Astrocyte (in vitro differentiated cells and primary cell): ENCODE results near the gene ITGA1. TPM values are rescaled to one million over a fixed set of nuclear protein-coding genes. Genes with fewer than 3 reads are reported as not detected.

Source experiments
- DNase-seq: peaks from one replicate; pipeline ENCODE4 v3.0.0-alpha.2; 2010; ENCODE audit warnings: low read depth
- FAIRE-seq: peaks from 2 replicates; lab custom pipeline; 2011; peaks lifted over from hg19 to GRCh38; lab: Jason Lieb, UNC
- H2AFZ ChIP-seq: 2 replicates; pipeline ENCODE4 v1.6.0; 2012; ENCODE audit warnings: low read depth, low read length, inconsistent platforms
- H3K27ac ChIP-seq: 2 replicates; pipeline ENCODE4 v1.5.1; 2011; ENCODE audit warnings: low read depth, low read length, inconsistent platforms
- H3K27me3 ChIP-seq: 2 replicates; pipeline ENCODE4 v1.6.0; 2011; ENCODE audit warnings: low read length, inconsistent platforms; ENCODE audit not compliant: insufficient read depth
- H3K36me3 ChIP-seq: 2 replicates; pipeline ENCODE4 v1.5.1; 2011; ENCODE audit warnings: low read length, inconsistent platforms; ENCODE audit not compliant: insufficient read depth
- H3K4me1 ChIP-seq: 2 replicates; pipeline ENCODE4 v1.5.1; 2011; ENCODE audit warnings: low read length, inconsistent platforms; ENCODE audit not compliant: insufficient read depth
- H3K4me2 ChIP-seq: 2 replicates; pipeline ENCODE4 v1.6.0; 2012; ENCODE audit warnings: low read length, inconsistent platforms
- H3K4me3 ChIP-seq: 2 replicates; pipeline ENCODE4 v1.5.1; 2011; ENCODE audit warnings: low read depth, mild to moderate bottlenecking, low read length, inconsistent platforms; ENCODE audit not compliant: insufficient read depth
- H3K79me2 ChIP-seq: 2 replicates; pipeline ENCODE4 v1.6.0; 2012; ENCODE audit warnings: mild to moderate bottlenecking, low read length, inconsistent platforms; ENCODE audit not compliant: insufficient read depth
- H3K9ac ChIP-seq: 2 replicates; pipeline ENCODE4 v1.6.0; 2012; ENCODE audit warnings: mild to moderate bottlenecking, low read length, inconsistent platforms
- H3K9me3 ChIP-seq: 2 replicates; pipeline ENCODE4 v1.5.1; 2012; ENCODE audit warnings: low read depth, mild to moderate bottlenecking, low read length, inconsistent platforms; ENCODE audit not compliant: insufficient read depth
- H4K20me1 ChIP-seq: 2 replicates; pipeline ENCODE4 v1.6.0; 2012; ENCODE audit warnings: low read length, inconsistent platforms; ENCODE audit not compliant: insufficient read depth
- H3K27ac Mint-ChIP-seq: one replicate; pipeline ENCODE4 v1.8.0; 2021; ENCODE audit warnings: mild to moderate bottlenecking, mixed read lengths; ENCODE audit not compliant: unreplicated experiment
- H3K27me3 Mint-ChIP-seq: one replicate; pipeline ENCODE4 v1.8.0; 2021; ENCODE audit warnings: low read depth, mixed read lengths; ENCODE audit not compliant: unreplicated experiment
- H3K36me3 Mint-ChIP-seq: one replicate; pipeline ENCODE4 v1.8.0; 2021; ENCODE audit warnings: low read depth, mixed read lengths; ENCODE audit not compliant: unreplicated experiment
- H3K4me1 Mint-ChIP-seq: one replicate; pipeline ENCODE4 v1.8.0; 2021; ENCODE audit warnings: low read depth, mixed read lengths; ENCODE audit not compliant: unreplicated experiment
- H3K4me3 Mint-ChIP-seq: one replicate; pipeline ENCODE4 v1.8.0; 2021; ENCODE audit warnings: mild to moderate bottlenecking, moderate library complexity, mixed read lengths; ENCODE audit not compliant: unreplicated experiment
- H3K9me3 Mint-ChIP-seq: one replicate; pipeline ENCODE4 v1.8.0; 2021; ENCODE audit warnings: mild to moderate bottlenecking, mixed read lengths; ENCODE audit not compliant: unreplicated experiment
- EZH2 ChIP-seq: IDR thresholded peaks from 2 replicates; pipeline ENCODE4 v1.6.1; 2012; ENCODE audit warnings: mild to moderate bottlenecking, low read length, inconsistent platforms; ENCODE audit not compliant: insufficient read depth
- total RNA-seq: library from RNA; stranded (reverse); gene quantifications from 2 replicates; pipeline ENCODE4 v1.2.1, GENCODE V29; 2021
- TF ChIP-seq, protein P1 (sequence below): IDR thresholded peaks from 2 replicates; pipeline ENCODE4 v1.5.1; 2011; ENCODE audit warnings: low read depth, mild to moderate bottlenecking, inconsistent platforms, low read length, moderate library complexity; ENCODE audit not compliant: insufficient read depth

The ITGA1 gene
- total RNA-seq, 1 donor from 2014 or later, result 73.7 TPM

DNA sequence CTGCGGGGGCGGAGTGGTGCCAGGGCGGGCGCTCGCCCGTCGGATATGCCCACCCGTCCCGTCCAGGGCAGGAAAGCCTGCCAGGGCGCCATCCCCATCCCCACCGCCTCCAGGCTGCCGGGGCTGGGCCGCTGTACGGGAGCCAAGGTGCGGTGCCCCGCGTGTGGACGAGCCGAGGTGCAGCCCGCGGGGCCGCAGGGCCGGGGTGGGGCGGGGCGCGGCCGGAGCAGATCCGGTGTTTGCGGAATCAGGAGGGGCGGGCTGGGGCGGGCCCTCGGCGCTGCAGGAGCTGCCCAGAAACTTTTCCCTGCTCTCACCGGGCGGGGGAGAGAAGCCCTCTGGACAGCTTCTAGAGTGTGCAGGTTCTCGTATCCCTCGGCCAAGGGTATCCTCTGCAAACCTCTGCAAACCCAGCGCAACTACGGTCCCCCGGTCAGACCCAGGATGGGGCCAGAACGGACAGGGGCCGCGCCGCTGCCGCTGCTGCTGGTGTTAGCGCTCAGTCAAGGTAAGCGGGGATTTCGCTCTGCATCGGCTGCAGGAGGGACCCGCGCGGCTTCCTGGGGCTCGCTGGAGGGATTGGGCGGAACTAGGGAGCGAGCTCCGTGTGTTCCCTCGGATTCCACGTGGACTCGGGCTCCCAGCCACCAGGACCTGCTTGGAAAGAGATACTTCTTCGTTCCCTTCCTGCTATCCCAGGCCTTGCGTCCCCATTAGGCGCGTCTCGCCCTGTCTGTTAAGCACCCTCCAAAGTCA is 201.5 kb downstream of the ITGA1 start, which contains the start of gene ITGA2:
Gene ITGA2 (plus strand): TSS at position 328 of the 756 bp plus-strand sequence. CDS start 117 bp downstream, at position 445.
- Mint-ChIP-seq H3K9me3 (no peaks in the 10 kb centered on the region), H3K27ac (peak within 1 kb of the TSS; percentile 68), H3K4me1 (peaks cover 24% of the 10 kb centered on the region), H3K4me3 (peak within 1 kb of the TSS; percentile 88), H3K27me3 (no peaks in the 10 kb centered on the region), H3K36me3 (peaks cover 2% of the 10 kb centered on the region)
- H3K4me1 ChIP-seq, result peaks cover 22% of the 10 kb centered on the region
- peak within 1 kb of the TSS; percentile 97 for H3K4me2 ChIP-seq
- H4K20me1 ChIP-seq, result no peaks in the 10 kb centered on the region
- H2AFZ ChIP-seq, result peak within 1 kb of the TSS; percentile 84
- FAIRE-seq (no peak), DNase-seq (no peak)
- TF ChIP-seq, protein P1, sequence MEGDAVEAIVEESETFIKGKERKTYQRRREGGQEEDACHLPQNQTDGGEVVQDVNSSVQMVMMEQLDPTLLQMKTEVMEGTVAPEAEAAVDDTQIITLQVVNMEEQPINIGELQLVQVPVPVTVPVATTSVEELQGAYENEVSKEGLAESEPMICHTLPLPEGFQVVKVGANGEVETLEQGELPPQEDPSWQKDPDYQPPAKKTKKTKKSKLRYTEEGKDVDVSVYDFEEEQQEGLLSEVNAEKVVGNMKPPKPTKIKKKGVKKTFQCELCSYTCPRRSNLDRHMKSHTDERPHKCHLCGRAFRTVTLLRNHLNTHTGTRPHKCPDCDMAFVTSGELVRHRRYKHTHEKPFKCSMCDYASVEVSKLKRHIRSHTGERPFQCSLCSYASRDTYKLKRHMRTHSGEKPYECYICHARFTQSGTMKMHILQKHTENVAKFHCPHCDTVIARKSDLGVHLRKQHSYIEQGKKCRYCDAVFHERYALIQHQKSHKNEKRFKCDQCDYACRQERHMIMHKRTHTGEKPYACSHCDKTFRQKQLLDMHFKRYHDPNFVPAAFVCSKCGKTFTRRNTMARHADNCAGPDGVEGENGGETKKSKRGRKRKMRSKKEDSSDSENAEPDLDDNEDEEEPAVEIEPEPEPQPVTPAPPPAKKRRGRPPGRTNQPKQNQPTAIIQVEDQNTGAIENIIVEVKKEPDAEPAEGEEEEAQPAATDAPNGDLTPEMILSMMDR, result no peak
- TF ChIP-seq EZH2, result no peak
- peak within 1 kb of the TSS; percentile 55 for H3K27ac ChIP-seq
- peak within 1 kb of the TSS; percentile 79 for H3K9ac ChIP-seq
- H3K79me2 ChIP-seq, result peaks cover 49% of the 10 kb centered on the region
- H3K9me3 ChIP-seq, result no peaks in the 10 kb centered on the region
- H3K36me3 ChIP-seq, result peaks cover 9% of the 10 kb centered on the region
- no peaks in the 10 kb centered on the region for H3K27me3 ChIP-seq
- H3K4me3 ChIP-seq, result peak within 1 kb of the TSS; percentile 87

DNA sequence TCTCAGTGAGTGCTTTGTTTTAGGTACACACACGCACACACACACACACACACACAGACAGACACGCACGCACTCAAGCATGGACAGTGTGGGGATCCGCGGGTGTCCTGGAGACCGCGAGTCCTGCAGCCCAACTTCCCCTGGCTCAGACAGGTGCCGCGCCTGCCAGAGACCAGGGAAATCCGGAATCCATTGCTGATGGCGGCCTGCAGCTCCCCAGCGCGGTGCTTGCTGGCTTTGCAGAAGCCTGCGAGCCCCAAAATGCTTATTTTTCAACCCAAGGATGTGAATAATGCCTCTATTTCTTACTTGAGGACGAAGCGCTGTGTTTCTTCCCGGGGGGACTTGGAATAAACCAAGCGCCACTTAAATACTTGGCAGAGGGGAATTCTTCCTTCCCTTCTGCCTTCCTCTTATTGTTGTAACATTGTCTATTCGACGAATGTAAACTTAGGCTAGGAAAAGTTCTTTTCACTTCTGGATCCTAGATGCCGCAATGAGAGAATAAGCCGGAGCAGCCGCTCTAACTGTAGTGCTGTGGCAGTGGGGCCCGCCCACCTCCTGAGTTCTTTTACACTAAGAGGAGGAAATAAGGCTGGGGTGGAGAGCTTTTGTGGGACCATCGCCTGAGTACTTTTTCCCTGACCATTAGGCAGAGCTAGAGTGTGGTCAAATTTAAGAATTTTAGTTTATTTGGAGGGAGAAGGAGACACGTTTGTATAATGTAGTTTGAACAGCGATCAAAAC is 202.2 kb downstream of the ITGA1 start:
- TF ChIP-seq, protein P1, result peak; percentile 23
- TF ChIP-seq EZH2, result no peak
- Mint-ChIP-seq H3K4me1 (peaks cover 21% of the 10 kb centered on the region), H3K27me3 (no peaks in the 10 kb centered on the region), H3K9me3 (no peaks in the 10 kb centered on the region), H3K4me3 (peak overlapping the region; percentile 88), H3K36me3 (peaks cover 2% of the 10 kb centered on the region), H3K27ac (peak overlapping the region; percentile 68)
- H3K4me1 ChIP-seq, result peaks cover 22% of the 10 kb centered on the region
- no peaks in the 10 kb centered on the region for H3K27me3 ChIP-seq
- H3K9ac ChIP-seq, result peak overlapping the region; percentile 79
- peaks cover 2% of the 10 kb centered on the region for H4K20me1 ChIP-seq
- H3K36me3 ChIP-seq, result peaks cover 9% of the 10 kb centered on the region
- peak overlapping the region; percentile 84 for H2AFZ ChIP-seq
- H3K4me2 ChIP-seq, result peak overlapping the region; percentile 97
- peak overlapping the region; percentile 87 for H3K4me3 ChIP-seq
- FAIRE-seq (no peak), DNase-seq (no peak)
- H3K27ac ChIP-seq, result peak overlapping the region; percentile 43
- H3K9me3 ChIP-seq, result no peaks in the 10 kb centered on the region
- peaks cover 56% of the 10 kb centered on the region for H3K79me2 ChIP-seq
